ENCODE results near the gene MAP3K4. TPM values are rescaled to one million over a fixed set of nuclear protein-coding genes. Genes with fewer than 3 reads are reported as not detected.

The MAP3K4 gene
- total RNA-seq, 1 donor: 31.1 TPM

DNA sequence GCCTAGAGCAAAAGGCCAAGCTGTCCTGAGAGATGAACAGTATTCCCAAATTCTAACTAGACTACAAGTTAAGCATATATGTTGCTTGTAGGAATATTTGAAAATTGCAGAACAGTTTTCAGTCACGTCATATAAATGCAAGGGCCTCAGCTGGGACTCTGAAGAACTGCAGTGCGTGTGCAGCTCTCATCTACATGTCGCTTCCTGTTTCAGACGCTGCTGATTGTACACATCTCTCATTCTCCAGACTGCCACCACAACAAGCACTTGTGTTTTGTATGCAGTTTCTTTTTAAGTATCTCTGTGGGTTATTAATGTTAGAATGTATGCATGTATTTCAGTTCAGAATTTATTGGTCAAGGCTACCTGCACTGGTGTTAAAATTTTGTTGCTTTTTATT is 119.7 kb downstream of the MAP3K4 start:
- Histone ChIP-seq H3K4me3 (ENCODE audit: insufficient read depth, low read length) (no peak overlapping the region), H3K4me2 (ENCODE audit: insufficient read depth, low read length) (no peak overlapping the region), H3K4me1 (ENCODE audit: insufficient read depth, low read length) (peaks cover 9% of the 10 kb centered on the region), H2AFZ (ENCODE audit: low read length) (no peak overlapping the region), H3K27me3 (ENCODE audit: insufficient read depth, low read length) (no peaks in the 10 kb centered on the region), H3K9me3 (ENCODE audit: low read depth, low read length) (no peaks in the 10 kb centered on the region), H3K27ac (ENCODE audit: low read depth, low read length) (no peak overlapping the region), H4K20me1 (ENCODE audit: insufficient read depth, low read length) (no peaks in the 10 kb centered on the region), H3K79me2 (ENCODE audit: insufficient read depth, low read length) (no peaks in the 10 kb centered on the region), H3K36me3 (ENCODE audit: insufficient read depth, low read length) (peaks cover 89% of the 10 kb centered on the region)
- no peak for DNase-seq (ENCODE audit: insufficient read length, low spot score, missing footprints)
- TF ChIP-seq, protein P1, sequence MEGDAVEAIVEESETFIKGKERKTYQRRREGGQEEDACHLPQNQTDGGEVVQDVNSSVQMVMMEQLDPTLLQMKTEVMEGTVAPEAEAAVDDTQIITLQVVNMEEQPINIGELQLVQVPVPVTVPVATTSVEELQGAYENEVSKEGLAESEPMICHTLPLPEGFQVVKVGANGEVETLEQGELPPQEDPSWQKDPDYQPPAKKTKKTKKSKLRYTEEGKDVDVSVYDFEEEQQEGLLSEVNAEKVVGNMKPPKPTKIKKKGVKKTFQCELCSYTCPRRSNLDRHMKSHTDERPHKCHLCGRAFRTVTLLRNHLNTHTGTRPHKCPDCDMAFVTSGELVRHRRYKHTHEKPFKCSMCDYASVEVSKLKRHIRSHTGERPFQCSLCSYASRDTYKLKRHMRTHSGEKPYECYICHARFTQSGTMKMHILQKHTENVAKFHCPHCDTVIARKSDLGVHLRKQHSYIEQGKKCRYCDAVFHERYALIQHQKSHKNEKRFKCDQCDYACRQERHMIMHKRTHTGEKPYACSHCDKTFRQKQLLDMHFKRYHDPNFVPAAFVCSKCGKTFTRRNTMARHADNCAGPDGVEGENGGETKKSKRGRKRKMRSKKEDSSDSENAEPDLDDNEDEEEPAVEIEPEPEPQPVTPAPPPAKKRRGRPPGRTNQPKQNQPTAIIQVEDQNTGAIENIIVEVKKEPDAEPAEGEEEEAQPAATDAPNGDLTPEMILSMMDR (IDR thresholded peaks at IDR 0.05; ENCODE audit: extremely low read depth, low read depth, low read length): no peak

GRCh38 chr6:161115468-161115867 is 123.9 kb downstream of the MAP3K4 start:
- Histone ChIP-seq H3K36me3 (ENCODE audit: insufficient read depth, low read length) (peaks cover 76% of the 10 kb centered on the region), H3K79me2 (ENCODE audit: insufficient read depth, low read length) (no peaks in the 10 kb centered on the region), H3K27ac (ENCODE audit: low read depth, low read length) (no peak overlapping the region), H3K9me3 (ENCODE audit: low read depth, low read length) (no peaks in the 10 kb centered on the region), H2AFZ (ENCODE audit: low read length) (no peak overlapping the region), H3K4me2 (ENCODE audit: insufficient read depth, low read length) (no peak overlapping the region), H4K20me1 (ENCODE audit: insufficient read depth, low read length) (no peaks in the 10 kb centered on the region), H3K4me3 (ENCODE audit: insufficient read depth, low read length) (no peak overlapping the region), H3K27me3 (ENCODE audit: insufficient read depth, low read length) (no peaks in the 10 kb centered on the region), H3K4me1 (ENCODE audit: insufficient read depth, low read length) (no peaks in the 10 kb centered on the region)
- no peak for DNase-seq (ENCODE audit: insufficient read length, low spot score, missing footprints)
- TF ChIP-seq, protein P1 (IDR thresholded peaks at IDR 0.05; ENCODE audit: extremely low read depth, low read depth, low read length): no peak

DNA sequence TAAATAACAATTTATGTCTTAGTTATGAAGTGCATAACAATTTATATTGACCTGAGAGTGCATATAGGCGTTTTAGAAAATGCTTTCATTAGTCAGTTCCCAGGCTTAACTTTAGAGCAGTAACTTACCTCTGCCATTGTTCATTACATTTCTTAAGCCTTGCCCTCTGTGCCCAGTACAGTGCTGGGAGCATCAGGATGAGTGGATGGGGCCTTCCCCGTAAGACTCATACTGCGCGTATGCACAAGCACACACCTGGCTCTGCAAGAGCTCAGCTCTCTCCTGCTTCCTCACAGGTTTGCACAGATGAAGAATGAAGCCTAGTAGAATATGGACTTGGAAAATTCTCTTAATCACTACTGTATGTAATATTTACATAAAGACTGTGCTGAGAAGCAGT is 125.0 kb downstream of the MAP3K4 start:
- Histone ChIP-seq H3K36me3 (ENCODE audit: insufficient read depth, low read length) (peaks cover 68% of the 10 kb centered on the region), H3K27me3 (ENCODE audit: insufficient read depth, low read length) (no peaks in the 10 kb centered on the region), H4K20me1 (ENCODE audit: insufficient read depth, low read length) (no peaks in the 10 kb centered on the region), H3K9me3 (ENCODE audit: low read depth, low read length) (no peaks in the 10 kb centered on the region), H3K4me3 (ENCODE audit: insufficient read depth, low read length) (no peak overlapping the region), H3K4me1 (ENCODE audit: insufficient read depth, low read length) (no peaks in the 10 kb centered on the region), H3K79me2 (ENCODE audit: insufficient read depth, low read length) (no peaks in the 10 kb centered on the region), H3K27ac (ENCODE audit: low read depth, low read length) (no peak overlapping the region), H3K4me2 (ENCODE audit: insufficient read depth, low read length) (no peak overlapping the region), H2AFZ (ENCODE audit: low read length) (no peak overlapping the region)
- TF ChIP-seq, protein P1 (IDR thresholded peaks at IDR 0.05; ENCODE audit: extremely low read depth, low read depth, low read length): no peak
- DNase-seq (ENCODE audit: insufficient read length, low spot score, missing footprints): no peak

- Histone ChIP-seq H3K4me1 (ENCODE audit: insufficient read depth, low read length) (no peaks in the 10 kb centered on the region), H3K36me3 (ENCODE audit: insufficient read depth, low read length) (peaks cover 61% of the 10 kb centered on the region), H3K27me3 (ENCODE audit: insufficient read depth, low read length) (no peaks in the 10 kb centered on the region), H3K4me3 (ENCODE audit: insufficient read depth, low read length) (no peak overlapping the region), H2AFZ (ENCODE audit: low read length) (no peak overlapping the region), H3K4me2 (ENCODE audit: insufficient read depth, low read length) (no peak overlapping the region), H3K27ac (ENCODE audit: low read depth, low read length) (no peak overlapping the region), H3K9me3 (ENCODE audit: low read depth, low read length) (no peaks in the 10 kb centered on the region), H4K20me1 (ENCODE audit: insufficient read depth, low read length) (no peaks in the 10 kb centered on the region), H3K79me2 (ENCODE audit: insufficient read depth, low read length) (no peaks in the 10 kb centered on the region)
- TF ChIP-seq, protein P1 (IDR thresholded peaks at IDR 0.05; ENCODE audit: extremely low read depth, low read depth, low read length): no peak
- no peak for DNase-seq (ENCODE audit: insufficient read length, low spot score, missing footprints)
Measured at GRCh38 chr6:161117308-161117707, 125.7 kb downstream of the MAP3K4 start.

All from osteoblast (primary cell).